HEK293T (cell line): ENCODE data around the gene OLFM2.

Experiments used
- FOXA1 ChIP-seq: fragments of 450-650 bp; IDR thresholded peaks from 2 replicates; pipeline ENCODE4 v1.6.1; 2016; ENCODE audit warnings: mild to moderate bottlenecking
- FOXK2 ChIP-seq: fragments of 450-650 bp; IDR thresholded peaks from 2 replicates; pipeline ENCODE4 v1.6.1; 2016; ENCODE audit warnings: mild to moderate bottlenecking
- FOXM1 ChIP-seq: fragments of 450-650 bp; IDR thresholded peaks from 2 replicates; pipeline ENCODE4 v1.6.1; 2017; ENCODE audit warnings: mild to moderate bottlenecking, borderline replicate concordance
- HDGF ChIP-seq: fragments of 450-650 bp; IDR thresholded peaks from 2 replicates; pipeline ENCODE4 v1.6.1; 2017; ENCODE audit warnings: antibody characterized with exemption, borderline replicate concordance
- NFRKB ChIP-seq: fragments of 450-650 bp; IDR thresholded peaks from 2 replicates; pipeline ENCODE4 v1.6.1; 2016; ENCODE audit warnings: mild to moderate bottlenecking, moderate library complexity
- SP1 ChIP-seq: fragments of 450-650 bp; IDR thresholded peaks from 2 replicates; pipeline ENCODE4 v1.6.1; 2017
- SUZ12 ChIP-seq: fragments of 450-650 bp; IDR thresholded peaks from 2 replicates; pipeline ENCODE4 v1.6.1; 2016; ENCODE audit warnings: mild to moderate bottlenecking
- TARDBP ChIP-seq: fragments of 450-650 bp; IDR thresholded peaks from 2 replicates; pipeline ENCODE4 v1.6.1; 2016
- TF ChIP-seq, protein P1 (sequence below): fragments of 450-650 bp; IDR thresholded peaks from 2 replicates; pipeline ENCODE4 v1.6.1; 2016

DNA sequence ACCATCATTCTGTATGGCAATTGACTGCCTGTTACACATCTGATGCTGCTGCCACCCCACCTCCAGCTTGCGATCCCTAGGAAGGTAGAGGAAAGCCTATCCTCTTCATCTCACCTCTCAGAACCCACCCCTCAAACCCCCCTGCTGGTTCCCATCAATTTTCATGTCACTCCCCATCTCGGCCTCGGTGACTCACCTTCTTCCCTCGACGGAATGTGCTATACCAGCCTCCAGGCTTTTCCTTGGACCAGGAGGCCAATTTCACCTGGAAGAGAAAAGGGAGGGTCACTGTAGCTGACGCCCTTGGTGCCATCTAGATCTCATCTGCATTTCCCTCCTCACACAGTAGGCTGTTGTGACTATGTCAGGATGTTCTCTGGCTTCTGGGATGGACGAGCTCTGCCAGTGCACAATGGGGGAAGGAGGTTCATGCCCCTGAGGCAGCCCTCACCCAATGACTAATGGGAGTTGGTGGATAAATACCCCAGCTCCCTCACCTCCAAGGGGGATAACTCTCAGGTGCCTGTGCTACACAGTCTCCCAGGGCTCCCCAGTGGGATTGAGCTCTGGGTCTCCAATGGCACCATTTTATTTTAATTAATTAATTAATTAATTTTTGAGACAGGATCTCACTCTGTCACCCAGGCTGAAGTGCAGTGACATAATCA, 26.4 kb upstream of the OLFM2 start:
- TF ChIP-seq NFRKB (no peak), HDGF (no peak), TARDBP (no peak), SUZ12 (no peak), FOXA1 (no peak), FOXM1 (no peak), FOXK2 (no peak), SP1 (no peak)
- TF ChIP-seq, protein P1, sequence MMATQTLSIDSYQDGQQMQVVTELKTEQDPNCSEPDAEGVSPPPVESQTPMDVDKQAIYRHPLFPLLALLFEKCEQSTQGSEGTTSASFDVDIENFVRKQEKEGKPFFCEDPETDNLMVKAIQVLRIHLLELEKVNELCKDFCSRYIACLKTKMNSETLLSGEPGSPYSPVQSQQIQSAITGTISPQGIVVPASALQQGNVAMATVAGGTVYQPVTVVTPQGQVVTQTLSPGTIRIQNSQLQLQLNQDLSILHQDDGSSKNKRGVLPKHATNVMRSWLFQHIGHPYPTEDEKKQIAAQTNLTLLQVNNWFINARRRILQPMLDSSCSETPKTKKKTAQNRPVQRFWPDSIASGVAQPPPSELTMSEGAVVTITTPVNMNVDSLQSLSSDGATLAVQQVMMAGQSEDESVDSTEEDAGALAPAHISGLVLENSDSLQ: no peak
